Measurements from ENCODE around the gene UNKL.

The UNKL gene

GRCh38 chr16:1372292-1372950 is 42.1 kb downstream of the UNKL start:
- no peak for DNase-seq

- DNase-seq = no peak
These were observed 43.2 kb downstream of the UNKL start for GRCh38 chr16:1371054-1371978.

DNA sequence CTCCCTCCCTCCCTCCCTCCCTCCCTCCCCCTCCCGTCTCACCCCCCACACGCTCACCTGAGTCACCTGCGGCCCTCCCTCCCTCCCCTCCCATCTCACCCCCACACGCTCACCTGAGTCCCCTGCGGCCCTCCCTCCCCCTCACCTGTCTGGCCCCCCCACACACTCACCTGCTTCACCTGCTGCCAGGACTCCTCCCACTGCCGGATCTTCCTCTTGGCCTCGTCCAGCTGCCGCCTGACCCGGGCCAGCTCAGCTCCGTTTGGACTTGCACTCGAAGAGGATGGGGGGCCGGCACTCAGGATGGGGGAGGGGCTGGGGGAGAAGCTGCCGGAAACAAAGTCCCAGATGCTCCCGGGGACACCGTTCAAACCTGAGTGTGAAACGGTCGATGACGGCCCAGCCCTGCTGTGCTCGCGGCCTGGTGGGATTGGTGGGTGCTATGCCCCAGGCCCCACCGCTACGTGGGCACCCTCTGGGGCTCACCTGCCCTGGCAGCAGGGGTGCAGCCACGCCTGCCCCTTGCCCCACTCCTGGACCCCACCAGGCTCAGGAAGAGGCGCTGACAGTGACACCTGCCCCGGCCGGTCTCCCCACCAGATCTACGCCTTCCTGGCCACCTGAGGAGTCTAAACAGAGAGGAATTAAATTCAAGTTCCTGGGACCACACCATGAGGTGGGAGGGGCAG is 46.9 kb downstream of the UNKL start:
- DNase-seq = no peak

DNA sequence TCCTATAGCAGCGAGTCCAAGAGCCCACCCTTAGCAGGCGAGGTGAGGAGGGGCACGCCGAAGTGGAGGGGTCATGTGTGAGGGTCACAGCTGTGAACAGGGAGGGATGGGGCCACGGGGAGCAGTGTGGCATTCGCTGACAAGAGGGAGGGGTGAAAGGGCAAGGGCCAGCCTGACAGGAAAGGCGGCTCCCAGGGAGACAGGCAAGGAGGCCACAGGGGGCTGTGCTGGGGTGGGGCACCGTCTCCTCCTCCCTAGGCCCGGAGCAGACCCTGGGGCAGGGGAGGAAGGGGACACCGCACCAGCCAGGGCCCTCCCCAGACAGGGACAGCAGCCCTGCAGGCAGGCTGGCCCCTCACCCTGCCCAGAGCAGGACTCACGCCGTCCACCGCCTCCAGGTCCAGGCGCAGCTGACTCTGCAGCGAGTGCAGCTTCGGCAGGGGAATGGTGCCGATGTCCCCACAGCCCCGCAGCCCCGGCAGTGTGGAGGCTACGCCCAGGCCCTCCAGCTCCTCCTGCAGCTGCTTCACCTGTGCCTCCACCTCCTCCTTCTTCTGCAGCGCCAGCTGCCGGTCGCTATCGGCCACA is 47.7 kb downstream of the UNKL start:
- no peak for DNase-seq

- no peak for DNase-seq
These were observed 48.3 kb downstream of the UNKL start for GRCh38 chr16:1366060-1366711.

DNA sequence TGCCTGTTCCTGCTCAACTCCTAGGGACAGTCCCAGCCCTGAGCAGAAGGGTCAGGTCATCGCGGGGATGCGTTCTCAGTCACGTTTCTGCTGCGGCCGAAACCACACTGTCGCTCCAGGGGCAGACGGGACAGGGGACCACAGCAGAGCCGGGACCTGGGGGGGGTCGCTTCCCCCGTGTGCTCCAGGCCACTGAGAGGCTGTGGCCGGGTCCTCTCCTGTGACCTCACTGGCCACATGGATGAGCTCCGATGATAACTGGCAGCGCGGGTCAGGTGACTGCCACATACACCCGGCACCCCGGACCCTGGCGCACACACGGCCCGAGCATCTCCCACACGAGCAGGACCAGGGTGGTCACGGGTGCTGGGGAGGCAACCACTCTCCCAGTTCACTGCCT is 50.0 kb downstream of the UNKL start:
- DNase-seq = no peak

DNA sequence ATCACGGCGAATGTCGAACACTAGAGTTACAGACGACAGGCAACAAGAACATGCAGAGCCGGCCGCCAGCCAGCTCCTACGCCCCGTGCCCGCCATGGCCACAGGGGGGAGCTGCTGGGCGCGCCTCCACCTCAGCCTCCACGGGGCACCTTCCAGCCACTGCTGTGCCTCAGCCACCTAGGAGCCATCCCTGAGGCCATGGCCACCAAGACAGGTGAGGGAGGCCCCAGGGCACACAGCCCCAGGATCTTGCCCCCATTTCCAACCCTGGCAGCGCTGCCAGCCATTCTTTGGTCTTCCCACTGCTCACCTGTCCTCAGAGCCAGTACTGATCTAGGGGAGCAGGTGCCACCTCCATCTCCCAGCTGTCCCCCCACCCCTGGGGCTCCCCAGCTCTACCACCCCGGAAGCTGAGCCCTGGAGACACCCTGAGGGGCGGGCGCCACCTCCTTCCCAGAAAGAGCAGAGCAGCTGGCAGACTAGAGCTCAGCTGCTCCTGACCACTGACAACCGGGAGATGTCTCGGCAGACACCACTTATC is 50.9 kb downstream of the UNKL start:
- DNase-seq = no peak

- DNase-seq = no peak
These were observed 51.7 kb downstream of the UNKL start for GRCh38 chr16:1362807-1363206.

- DNase-seq = no peak
These were observed 52.7 kb downstream of the UNKL start for GRCh38 chr16:1361685-1362360.

DNA sequence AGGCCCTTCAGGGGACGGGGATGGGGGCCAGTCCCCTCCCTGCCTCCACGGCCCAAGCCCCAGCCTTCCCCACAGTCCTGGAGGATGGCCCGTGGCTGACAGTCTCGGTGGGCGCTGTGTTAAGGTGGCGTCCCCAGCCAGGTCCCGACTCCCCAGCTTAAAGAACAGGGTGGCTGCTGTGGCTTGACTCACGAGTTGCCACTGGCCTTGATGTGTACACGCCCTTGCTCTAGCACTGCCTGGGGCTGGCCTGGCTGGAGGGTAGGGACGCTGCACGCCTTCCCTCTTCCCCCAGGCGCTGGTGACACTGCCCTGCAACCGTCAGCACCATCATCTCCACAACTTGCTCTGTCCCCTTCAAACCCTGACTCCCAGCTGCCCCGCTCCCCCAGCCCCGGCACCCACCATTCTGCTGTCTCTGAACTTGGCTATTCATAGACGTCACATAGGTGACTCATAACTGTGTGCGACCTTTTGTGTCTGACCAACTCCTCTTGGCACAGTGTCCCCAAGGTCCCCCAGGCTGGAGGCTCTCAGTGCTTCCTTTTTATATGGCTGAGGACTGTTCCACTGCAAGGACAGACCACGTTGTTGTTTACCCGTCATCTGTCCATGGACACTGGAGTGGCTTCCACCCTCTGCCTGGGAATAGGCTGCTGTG is 56.5 kb downstream of the UNKL start:
- no peak for DNase-seq

DNA sequence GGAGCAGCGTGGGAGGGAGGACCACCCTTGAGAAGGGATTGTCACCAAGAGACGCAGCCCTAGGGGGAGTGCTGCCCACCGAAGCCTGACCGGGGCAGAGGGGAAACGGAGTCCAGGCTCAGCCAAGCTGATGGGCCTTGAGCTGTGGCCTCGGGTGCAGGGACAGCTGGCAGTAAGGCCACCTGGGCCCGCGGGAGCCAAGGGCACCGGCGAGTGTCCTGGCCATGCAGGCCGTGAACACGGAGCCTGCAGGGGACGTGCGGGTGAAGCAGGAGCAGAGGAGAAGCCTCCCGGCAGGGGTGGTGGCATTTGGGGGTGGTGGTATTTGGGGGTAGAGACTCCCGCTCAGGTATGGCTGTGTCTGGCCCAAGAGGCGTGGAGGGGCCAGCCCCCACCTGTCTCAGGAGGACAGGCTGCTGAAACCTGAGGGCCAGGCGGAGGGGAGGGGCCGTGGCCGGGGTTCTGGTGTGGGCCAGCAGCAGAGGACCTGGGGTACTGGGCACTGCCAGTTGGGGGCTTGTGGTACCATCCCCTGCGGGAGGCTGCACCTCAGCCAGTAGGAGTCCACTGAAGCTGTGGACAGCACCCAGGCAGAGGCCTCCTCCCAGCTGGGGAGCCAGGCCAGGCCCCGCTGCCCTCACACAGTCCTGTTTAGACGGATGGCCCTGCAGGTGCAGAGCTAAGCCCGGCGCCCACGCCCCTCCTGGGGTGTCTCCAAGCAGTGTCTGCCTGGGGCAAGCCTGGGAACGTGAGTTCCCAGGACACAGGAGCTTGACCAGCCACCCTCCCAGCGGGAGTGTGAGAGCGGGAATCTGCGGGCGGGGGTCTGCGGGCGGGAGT is 58.2 kb downstream of the UNKL start:
- no peak for DNase-seq

- DNase-seq = no peak
These were observed 58.9 kb downstream of the UNKL start for GRCh38 chr16:1355591-1355990.

GRCh38 chr16:1354815-1355540 is 59.5 kb downstream of the UNKL start:
- no peak for DNase-seq

DNA sequence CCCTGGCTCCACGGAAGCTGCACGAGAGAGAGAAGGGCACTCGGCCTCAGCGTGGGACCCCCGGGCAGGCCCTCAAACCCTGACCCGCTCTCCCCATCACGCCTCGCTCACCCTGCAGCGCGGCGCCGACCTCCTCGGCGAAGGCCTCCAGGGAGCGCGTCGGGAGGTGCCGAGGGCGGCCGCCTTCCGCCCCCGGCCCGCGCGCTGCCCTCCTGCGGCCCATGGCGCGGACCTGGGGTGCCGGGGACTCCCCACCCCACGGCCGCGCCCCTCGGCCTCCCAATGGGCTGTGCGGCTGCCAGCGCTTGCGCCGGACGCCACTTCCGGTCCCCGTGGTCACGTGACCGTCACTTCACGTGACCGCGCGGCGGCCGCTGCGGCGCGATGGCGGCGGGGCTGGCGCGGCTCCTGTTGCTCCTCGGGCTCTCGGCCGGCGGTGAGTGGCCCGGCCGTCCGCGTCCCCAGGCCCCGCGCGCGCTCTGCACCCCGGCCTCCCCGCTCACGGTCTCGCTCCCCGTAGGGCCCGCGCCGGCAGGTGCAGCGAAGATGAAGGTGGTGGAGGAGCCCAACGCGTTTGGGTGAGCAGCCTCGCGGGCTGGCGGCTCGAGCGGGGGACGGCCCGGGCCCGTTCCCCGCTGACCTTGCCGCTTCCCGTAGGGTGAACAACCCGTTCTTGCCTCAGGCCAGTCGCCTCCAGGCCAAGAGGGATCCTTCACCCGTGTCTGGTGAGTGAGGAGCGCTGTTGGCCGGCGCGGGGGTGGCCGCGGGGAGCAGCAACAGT is 62.7 kb downstream of the UNKL start, which contains the start of the genes GNPTG and TSR3:
Gene GNPTG, plus strand, starts transcription at position 350 of the 781 bp plus-strand sequence. Its CDS starts 35 bp downstream, at position 385.
Gene TSR3, minus strand, starts transcription at position 297 of the 781 bp plus-strand sequence. Its CDS starts 74 bp downstream, at position 223.
- no peak for DNase-seq

- no peak for DNase-seq
These were observed 63.3 kb downstream of the UNKL start for GRCh38 chr16:1351215-1351581.

- no peak for DNase-seq
These were observed 63.8 kb downstream of the UNKL start for GRCh38 chr16:1350691-1351090.

DNA sequence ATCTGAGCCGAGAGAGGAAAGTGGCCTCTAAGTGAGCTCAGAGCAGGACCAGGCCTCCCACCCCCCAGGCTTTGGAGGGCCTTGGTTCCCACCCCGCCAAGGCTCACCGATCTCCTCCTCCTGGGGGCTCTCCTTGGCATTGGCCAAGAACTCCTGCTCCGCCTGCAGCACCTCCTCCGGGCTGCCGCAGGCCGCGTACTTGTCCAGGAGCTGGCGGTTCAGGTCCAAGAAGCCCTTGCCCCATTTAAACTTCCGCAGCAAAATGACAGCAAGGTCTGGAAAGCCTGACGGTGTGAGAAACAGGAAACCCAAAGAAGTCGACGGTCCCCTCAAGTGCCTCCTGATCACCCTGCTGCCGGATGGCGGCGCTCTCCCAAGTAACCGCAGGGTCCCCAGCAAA is 64.6 kb downstream of the UNKL start:
- DNase-seq = no peak

DNA sequence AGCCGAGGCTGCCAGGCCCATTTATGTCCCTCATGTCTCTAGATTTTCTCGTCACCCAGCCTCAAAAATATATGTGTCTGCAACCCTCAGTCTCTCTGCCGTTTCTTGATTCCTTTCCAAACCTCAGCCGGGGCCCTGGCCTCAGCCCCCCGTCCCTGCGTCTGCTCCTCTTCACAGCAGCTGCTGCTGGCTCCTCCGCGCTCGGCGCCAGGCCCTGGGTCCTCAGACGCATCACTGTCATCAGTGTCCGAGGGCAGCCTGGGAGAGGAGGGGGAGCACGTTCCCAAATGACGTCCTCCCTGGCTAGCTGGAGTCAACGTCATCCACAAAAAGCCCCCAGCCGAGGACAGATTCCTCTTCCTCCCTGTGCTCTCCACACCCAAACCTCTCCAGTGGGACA is 65.2 kb downstream of the UNKL start:
- DNase-seq = no peak

DNA sequence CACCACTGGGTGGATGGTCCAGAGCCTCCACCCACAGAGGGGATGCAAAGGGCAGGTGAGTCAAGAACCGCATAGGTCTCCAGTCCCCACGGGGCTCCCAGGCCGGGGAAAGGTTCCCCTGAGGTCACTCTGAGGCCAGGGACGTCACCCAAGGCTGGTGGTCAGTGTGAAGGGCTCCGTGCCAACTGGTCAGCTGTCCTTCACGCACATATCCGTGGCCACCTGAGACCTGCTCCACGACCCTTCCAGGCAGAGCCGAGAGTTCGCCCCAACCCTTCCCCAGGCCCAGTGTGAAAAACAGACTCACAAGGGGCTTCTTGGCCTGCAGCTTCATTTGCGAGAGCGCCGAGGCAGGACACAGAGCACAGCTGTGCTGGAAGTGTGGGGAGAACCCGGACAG is 65.6 kb downstream of the UNKL start:
- no peak for DNase-seq
